GM23338 (cell line): ENCODE measurements around the gene CMIP. TPM values are rescaled to one million over a fixed set of nuclear protein-coding genes. Genes with fewer than 3 reads are reported as not detected.

Experiments used
- ATAC-seq: fragments of 200-7000 bp; cut with Tn5 transposase; 3 replicates; pipeline ENCODE4 v1.9.1; 2020
- DNase-seq: peaks from one replicate; pipeline ENCODE4 v3.0.0-alpha.2; 2015; ENCODE audit warnings: low spot score
- H2AFZ ChIP-seq: fragments of 200-600 bp; sonication (generic); 2 replicates; pipeline ENCODE4 v1.8.0; 2016; ENCODE audit warnings: antibody characterized with exemption, mild to moderate bottlenecking, moderate library complexity
- H3F3A ChIP-seq: fragments of 200-600 bp; sonication (generic); replicated peaks from 2 replicates; pipeline ENCODE4 v1.8.0; 2017; ENCODE audit warnings: antibody characterized with exemption, mixed run types, low read depth
- H3K27ac ChIP-seq: fragments of 200-600 bp; sonication (generic); 2 replicates; pipeline ENCODE4 v1.6.1; 2016; ENCODE audit warnings: low read depth
- H3K27me3 ChIP-seq: fragments of 200-600 bp; sonication (generic); 2 replicates; pipeline ENCODE4 v1.8.0; 2016; ENCODE audit warnings: mild to moderate bottlenecking, mixed run types, moderate library complexity; ENCODE audit not compliant: insufficient read depth
- H3K36me3 ChIP-seq: fragments of 200-600 bp; sonication (generic); 2 replicates; pipeline ENCODE4 v1.8.0; 2016; ENCODE audit warnings: mild to moderate bottlenecking; ENCODE audit not compliant: insufficient read depth
- H3K4me1 ChIP-seq: fragments of 200-600 bp; sonication (generic); 2 replicates; pipeline ENCODE4 v1.8.0; 2016; ENCODE audit warnings: mild to moderate bottlenecking, moderate library complexity; ENCODE audit not compliant: insufficient read depth
- H3K4me2 ChIP-seq: fragments of 200-600 bp; sonication (generic); 2 replicates; pipeline ENCODE4 v1.7.1; 2017; ENCODE audit warnings: mixed run types
- H3K4me3 ChIP-seq: fragments of 200-600 bp; sonication (generic); 2 replicates; pipeline ENCODE4 v1.6.1; 2016; ENCODE audit warnings: mixed run types
- H3K79me2 ChIP-seq: fragments of 200-600 bp; sonication (generic); replicated peaks from 2 replicates; pipeline ENCODE4 v1.8.0; 2017; ENCODE audit warnings: mild to moderate bottlenecking; ENCODE audit not compliant: insufficient read depth
- H3K9me2 ChIP-seq: fragments of 200-600 bp; sonication (generic); 2 replicates; pipeline ENCODE4 v1.8.0; 2017; ENCODE audit not compliant: insufficient read depth
- H4K20me1 ChIP-seq: fragments of 200-600 bp; sonication (generic); replicated peaks from 2 replicates; pipeline ENCODE4 v1.8.0; 2017; ENCODE audit warnings: mild to moderate bottlenecking; ENCODE audit not compliant: insufficient read depth
- H3K27ac Mint-ChIP-seq: 2 replicates; pipeline ENCODE4 v1.8.0; 2020; ENCODE audit warnings: inconsistent platforms, mild to moderate bottlenecking, moderate library complexity, mixed read lengths
- H3K27me3 Mint-ChIP-seq: 3 replicates; pipeline ENCODE4 v1.8.0; 2022; ENCODE audit warnings: low read depth, mild to moderate bottlenecking, moderate library complexity, mixed read lengths, inconsistent platforms; ENCODE audit not compliant: insufficient read depth, poor library complexity
- H3K36me3 Mint-ChIP-seq: 3 replicates; pipeline ENCODE4 v1.8.0; 2021; ENCODE audit warnings: low read depth, mild to moderate bottlenecking, inconsistent platforms, moderate library complexity, mixed read lengths
- H3K4me1 Mint-ChIP-seq: 3 replicates; pipeline ENCODE4 v1.8.0; 2020; ENCODE audit warnings: mild to moderate bottlenecking, inconsistent platforms, mixed read lengths
- H3K4me3 Mint-ChIP-seq: 3 replicates; pipeline ENCODE4 v1.8.0; 2021; ENCODE audit warnings: moderate library complexity, mild to moderate bottlenecking, inconsistent platforms, mixed read lengths
- H3K9me3 Mint-ChIP-seq: 3 replicates; pipeline ENCODE4 v1.8.0; 2020; ENCODE audit warnings: moderate library complexity, mild to moderate bottlenecking, inconsistent platforms, mixed read lengths
- CREB1 ChIP-seq: fragments of 250-450 bp; sonication (Bioruptor Pico); IDR thresholded peaks from 2 replicates; pipeline ENCODE4 v1.5.0; 2020; ENCODE audit warnings: low read depth, mild to moderate bottlenecking, moderate library complexity
- EZH2 ChIP-seq: fragments of 200-600 bp; sonication (generic); IDR thresholded peaks from one replicate; pipeline ENCODE4 v1.8.0; 2017; ENCODE audit warnings: antibody characterized with exemption, mild to moderate bottlenecking, low read depth; ENCODE audit not compliant: unreplicated experiment
- JUNB ChIP-seq: IDR thresholded peaks from one replicate; pipeline ENCODE4 v1.6.1; 2016; ENCODE audit warnings: antibody characterized with exemption; ENCODE audit not compliant: unreplicated experiment
- NANOG ChIP-seq: IDR thresholded peaks from 2 replicates; pipeline ENCODE4 v1.6.1; 2016; ENCODE audit warnings: antibody characterized with exemption, borderline replicate concordance
- POLR2AphosphoS5 ChIP-seq: IDR thresholded peaks from 2 replicates; pipeline ENCODE4 v1.6.1; 2016; ENCODE audit warnings: antibody characterized with exemption, low read depth
- STAT1 ChIP-seq: IDR thresholded peaks from one replicate; pipeline ENCODE4 v1.6.1; 2016; ENCODE audit warnings: antibody characterized with exemption; ENCODE audit not compliant: unreplicated experiment
- ZNF114 ChIP-seq: fragments of 250-450 bp; sonication (Bioruptor Pico); IDR thresholded peaks from 2 replicates; pipeline ENCODE4 v1.5.0; 2020; ENCODE audit warnings: mild to moderate bottlenecking, moderate library complexity
- ZNF331 ChIP-seq: fragments of 250-450 bp; sonication (Bioruptor Pico); IDR thresholded peaks from 2 replicates; pipeline ENCODE4 v1.5.0; 2020; ENCODE audit warnings: low read depth, mild to moderate bottlenecking, moderate library complexity
- polyA plus RNA-seq: library from polyadenylated mRNA; unstranded; fragments of >200 nt; fragmentation: Nextera tagmentation; extraction: Ambion mirVana; gene quantifications from 2 replicates; pipeline ENCODE4 v1.2.1, GENCODE V29; 2016
- total RNA-seq: library from RNA; depleted of rRNA; stranded (reverse); fragments of >200 nt; shearing (Covaris generic); gene quantifications from 2 replicates; pipeline ENCODE4 v1.2.3, GENCODE V29; 2014
- TF ChIP-seq, protein P1 (sequence below): fragments of 250-450 bp; sonication (Bioruptor Pico); IDR thresholded peaks from 2 replicates; pipeline ENCODE4 v1.5.0; 2020; ENCODE audit warnings: mild to moderate bottlenecking, moderate library complexity
- TF ChIP-seq, protein P2 (sequence below): IDR thresholded peaks from 2 replicates; pipeline ENCODE4 v1.6.1; 2016; ENCODE audit warnings: antibody characterized with exemption
- TF ChIP-seq, protein P3 (sequence below), 2 experiments: fragments of 200-600 bp in 1 of 2; sonication (generic) in 1 of 2; conservative IDR thresholded peaks; 2 replicates each; pipeline versions ENCODE4 v1.5.1 to v1.6.1; 2016 to 2017; ENCODE audit warnings: antibody characterized with exemption in 2 of 2, low read depth in 2 of 2, mild to moderate bottlenecking in 2 of 2, moderate library complexity in 1 of 2

CMIP gene
- total and polyA plus RNA-seq, 2 experiments from 2014 or later, result 9.5 to 62.3 TPM

DNA sequence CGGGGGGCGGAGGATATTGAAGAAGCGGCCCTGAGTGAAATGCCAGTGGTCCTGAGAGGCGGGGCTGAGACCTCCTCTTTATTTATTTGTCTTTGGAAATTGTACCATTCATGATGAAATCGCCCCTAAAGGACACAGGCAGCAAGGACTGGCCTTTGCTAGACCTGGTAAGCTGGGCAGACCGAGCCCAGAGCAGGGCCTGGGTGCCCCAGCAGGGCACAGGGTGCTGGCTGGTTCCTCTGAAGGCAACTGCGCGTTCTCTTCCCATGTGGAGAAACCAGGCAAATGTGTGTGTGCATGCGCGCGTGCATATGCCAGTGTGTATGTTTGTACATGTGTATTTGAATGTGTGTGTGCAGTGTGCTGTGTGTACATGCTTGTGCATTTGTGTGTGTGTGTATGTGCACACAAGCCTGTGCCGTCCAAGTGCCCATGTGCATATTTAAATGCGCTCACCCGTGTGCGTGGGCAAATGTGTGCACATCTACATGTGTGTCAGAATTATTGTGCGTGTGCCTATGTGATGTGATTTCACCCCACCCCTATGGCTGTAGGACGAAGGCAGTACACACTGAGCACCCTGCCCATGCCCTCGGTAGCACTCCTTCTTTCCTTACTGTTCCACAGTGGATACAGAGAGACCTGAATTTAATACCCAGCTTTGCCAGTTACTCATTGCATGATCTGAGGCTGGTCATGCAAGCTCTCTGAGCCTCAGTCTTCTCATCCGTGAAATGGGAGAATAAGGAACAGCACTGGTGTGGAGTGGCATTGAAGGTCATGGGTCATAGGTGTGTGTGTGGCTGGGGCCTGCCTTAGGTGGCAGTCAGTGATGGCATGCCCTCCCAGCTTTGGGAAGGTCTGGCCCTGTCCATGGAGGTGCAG, 105.2 kb downstream of the CMIP start:
- no peak overlapping the region for H3K4me3 ChIP-seq
- H2AFZ ChIP-seq, result no peak overlapping the region
- no peak overlapping the region for H3K4me3 Mint-ChIP-seq
- peaks cover 91% of the 10 kb centered on the region for H3K79me2 ChIP-seq
- ATAC-seq (no peak), DNase-seq (no peak)
- no peaks in the 10 kb centered on the region; the same call in 2 of the 3 replicates for H3K36me3 Mint-ChIP-seq
- H3K9me3 Mint-ChIP-seq, result no peaks in the 10 kb centered on the region
- no peaks in the 10 kb centered on the region for H3F3A ChIP-seq
- TF ChIP-seq CREB1 (CRISPR knock-in tag), result no peak
- TF ChIP-seq ZNF114 (CRISPR knock-in tag), result no peak
- TF ChIP-seq, protein P1, sequence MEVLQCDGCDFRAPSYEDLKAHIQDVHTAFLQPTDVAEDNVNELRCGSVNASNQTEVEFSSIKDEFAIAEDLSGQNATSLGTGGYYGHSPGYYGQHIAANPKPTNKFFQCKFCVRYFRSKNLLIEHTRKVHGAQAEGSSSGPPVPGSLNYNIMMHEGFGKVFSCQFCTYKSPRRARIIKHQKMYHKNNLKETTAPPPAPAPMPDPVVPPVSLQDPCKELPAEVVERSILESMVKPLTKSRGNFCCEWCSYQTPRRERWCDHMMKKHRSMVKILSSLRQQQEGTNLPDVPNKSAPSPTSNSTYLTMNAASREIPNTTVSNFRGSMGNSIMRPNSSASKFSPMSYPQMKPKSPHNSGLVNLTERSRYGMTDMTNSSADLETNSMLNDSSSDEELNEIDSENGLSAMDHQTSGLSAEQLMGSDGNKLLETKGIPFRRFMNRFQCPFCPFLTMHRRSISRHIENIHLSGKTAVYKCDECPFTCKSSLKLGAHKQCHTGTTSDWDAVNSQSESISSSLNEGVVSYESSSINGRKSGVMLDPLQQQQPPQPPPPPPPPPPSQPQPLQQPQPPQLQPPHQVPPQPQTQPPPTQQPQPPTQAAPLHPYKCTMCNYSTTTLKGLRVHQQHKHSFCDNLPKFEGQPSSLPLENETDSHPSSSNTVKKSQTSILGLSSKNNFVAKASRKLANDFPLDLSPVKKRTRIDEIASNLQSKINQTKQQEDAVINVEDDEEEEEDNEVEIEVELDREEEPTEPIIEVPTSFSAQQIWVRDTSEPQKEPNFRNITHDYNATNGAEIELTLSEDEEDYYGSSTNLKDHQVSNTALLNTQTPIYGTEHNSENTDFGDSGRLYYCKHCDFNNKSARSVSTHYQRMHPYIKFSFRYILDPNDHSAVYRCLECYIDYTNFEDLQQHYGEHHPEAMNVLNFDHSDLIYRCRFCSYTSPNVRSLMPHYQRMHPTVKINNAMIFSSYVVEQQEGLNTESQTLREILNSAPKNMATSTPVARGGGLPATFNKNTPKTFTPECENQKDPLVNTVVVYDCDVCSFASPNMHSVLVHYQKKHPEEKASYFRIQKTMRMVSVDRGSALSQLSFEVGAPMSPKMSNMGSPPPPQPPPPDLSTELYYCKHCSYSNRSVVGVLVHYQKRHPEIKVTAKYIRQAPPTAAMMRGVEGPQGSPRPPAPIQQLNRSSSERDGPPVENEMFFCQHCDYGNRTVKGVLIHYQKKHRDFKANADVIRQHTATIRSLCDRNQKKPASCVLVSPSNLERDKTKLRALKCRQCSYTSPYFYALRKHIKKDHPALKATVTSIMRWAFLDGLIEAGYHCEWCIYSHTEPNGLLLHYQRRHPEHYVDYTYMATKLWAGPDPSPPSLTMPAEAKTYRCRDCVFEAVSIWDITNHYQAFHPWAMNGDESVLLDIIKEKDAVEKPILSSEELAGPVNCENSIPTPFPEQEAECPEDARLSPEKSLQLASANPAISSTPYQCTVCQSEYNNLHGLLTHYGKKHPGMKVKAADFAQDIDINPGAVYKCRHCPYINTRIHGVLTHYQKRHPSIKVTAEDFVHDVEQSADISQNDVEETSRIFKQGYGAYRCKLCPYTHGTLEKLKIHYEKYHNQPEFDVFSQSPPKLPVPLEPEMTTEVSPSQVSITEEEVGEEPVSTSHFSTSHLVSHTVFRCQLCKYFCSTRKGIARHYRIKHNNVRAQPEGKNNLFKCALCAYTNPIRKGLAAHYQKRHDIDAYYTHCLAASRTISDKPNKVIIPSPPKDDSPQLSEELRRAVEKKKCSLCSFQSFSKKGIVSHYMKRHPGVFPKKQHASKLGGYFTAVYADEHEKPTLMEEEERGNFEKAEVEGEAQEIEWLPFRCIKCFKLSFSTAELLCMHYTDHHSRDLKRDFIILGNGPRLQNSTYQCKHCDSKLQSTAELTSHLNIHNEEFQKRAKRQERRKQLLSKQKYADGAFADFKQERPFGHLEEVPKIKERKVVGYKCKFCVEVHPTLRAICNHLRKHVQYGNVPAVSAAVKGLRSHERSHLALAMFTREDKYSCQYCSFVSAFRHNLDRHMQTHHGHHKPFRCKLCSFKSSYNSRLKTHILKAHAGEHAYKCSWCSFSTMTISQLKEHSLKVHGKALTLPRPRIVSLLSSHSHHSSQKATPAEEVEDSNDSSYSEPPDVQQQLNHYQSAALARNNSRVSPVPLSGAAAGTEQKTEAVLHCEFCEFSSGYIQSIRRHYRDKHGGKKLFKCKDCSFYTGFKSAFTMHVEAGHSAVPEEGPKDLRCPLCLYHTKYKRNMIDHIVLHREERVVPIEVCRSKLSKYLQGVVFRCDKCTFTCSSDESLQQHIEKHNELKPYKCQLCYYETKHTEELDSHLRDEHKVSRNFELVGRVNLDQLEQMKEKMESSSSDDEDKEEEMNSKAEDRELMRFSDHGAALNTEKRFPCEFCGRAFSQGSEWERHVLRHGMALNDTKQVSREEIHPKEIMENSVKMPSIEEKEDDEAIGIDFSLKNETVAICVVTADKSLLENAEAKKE (CRISPR knock-in tag), result no peak
- no peak for TF ChIP-seq POLR2AphosphoS5
- no peak for TF ChIP-seq EZH2
- TF ChIP-seq JUNB, result no peak
- TF ChIP-seq ZNF331 (CRISPR knock-in tag), result no peak
- TF ChIP-seq STAT1, result no peak
- TF ChIP-seq, protein P2, sequence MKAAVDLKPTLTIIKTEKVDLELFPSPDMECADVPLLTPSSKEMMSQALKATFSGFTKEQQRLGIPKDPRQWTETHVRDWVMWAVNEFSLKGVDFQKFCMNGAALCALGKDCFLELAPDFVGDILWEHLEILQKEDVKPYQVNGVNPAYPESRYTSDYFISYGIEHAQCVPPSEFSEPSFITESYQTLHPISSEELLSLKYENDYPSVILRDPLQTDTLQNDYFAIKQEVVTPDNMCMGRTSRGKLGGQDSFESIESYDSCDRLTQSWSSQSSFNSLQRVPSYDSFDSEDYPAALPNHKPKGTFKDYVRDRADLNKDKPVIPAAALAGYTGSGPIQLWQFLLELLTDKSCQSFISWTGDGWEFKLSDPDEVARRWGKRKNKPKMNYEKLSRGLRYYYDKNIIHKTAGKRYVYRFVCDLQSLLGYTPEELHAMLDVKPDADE, result no peak
- TF ChIP-seq NANOG, result no peak
- TF ChIP-seq, protein P3, sequence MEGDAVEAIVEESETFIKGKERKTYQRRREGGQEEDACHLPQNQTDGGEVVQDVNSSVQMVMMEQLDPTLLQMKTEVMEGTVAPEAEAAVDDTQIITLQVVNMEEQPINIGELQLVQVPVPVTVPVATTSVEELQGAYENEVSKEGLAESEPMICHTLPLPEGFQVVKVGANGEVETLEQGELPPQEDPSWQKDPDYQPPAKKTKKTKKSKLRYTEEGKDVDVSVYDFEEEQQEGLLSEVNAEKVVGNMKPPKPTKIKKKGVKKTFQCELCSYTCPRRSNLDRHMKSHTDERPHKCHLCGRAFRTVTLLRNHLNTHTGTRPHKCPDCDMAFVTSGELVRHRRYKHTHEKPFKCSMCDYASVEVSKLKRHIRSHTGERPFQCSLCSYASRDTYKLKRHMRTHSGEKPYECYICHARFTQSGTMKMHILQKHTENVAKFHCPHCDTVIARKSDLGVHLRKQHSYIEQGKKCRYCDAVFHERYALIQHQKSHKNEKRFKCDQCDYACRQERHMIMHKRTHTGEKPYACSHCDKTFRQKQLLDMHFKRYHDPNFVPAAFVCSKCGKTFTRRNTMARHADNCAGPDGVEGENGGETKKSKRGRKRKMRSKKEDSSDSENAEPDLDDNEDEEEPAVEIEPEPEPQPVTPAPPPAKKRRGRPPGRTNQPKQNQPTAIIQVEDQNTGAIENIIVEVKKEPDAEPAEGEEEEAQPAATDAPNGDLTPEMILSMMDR (conservative IDR thresholded peaks at IDR 0.05; ENCODE audit: low read depth in 2 of 2), result no peak
- no peaks in the 10 kb centered on the region for H3K9me2 ChIP-seq
- no peak overlapping the region for H3K4me2 ChIP-seq
- H4K20me1 ChIP-seq, result peaks cover 57% of the 10 kb centered on the region
- no peak overlapping the region for H3K27ac Mint-ChIP-seq
- peaks cover 4% of the 10 kb centered on the region for H3K4me1 ChIP-seq
- no peaks in the 10 kb centered on the region for H3K36me3 ChIP-seq
- no peak overlapping the region for H3K27ac ChIP-seq
- H3K4me1 Mint-ChIP-seq, result peaks cover 42% of the 10 kb centered on the region
- no peaks in the 10 kb centered on the region for H3K27me3 ChIP-seq
- H3K27me3 Mint-ChIP-seq, result peaks cover 11% of the 10 kb centered on the region
